ENCODE data around the gene PRKCE.

DNA sequence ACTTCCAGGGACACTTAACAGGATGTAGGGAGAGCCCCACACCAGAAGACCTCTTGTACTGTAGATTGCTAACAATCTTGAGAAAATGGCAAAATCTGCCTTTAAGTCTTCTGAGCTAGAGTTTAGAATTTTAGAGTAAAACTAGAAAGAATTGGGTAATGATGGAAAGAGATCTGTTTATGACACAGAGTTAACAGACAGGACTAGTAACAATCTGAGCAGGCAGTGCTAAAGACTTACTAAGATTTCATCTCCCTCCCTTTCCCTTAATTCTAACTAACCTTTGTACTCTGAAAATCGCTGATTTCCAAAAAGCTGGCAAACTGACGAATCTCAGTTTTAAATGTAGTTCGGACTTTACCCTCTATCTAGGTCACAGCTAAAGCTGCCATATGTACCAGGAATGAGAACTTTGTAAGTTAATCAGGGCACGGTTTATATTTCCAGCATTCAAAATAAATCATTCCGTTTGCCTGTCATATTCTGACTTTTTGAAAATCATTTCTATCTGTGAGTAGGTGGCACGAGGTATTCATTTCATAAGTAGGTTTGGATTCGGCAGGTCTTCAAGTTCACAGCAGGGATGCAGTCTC, 389.2 kb downstream of the PRKCE start:
- TF ChIP-seq, protein P1, sequence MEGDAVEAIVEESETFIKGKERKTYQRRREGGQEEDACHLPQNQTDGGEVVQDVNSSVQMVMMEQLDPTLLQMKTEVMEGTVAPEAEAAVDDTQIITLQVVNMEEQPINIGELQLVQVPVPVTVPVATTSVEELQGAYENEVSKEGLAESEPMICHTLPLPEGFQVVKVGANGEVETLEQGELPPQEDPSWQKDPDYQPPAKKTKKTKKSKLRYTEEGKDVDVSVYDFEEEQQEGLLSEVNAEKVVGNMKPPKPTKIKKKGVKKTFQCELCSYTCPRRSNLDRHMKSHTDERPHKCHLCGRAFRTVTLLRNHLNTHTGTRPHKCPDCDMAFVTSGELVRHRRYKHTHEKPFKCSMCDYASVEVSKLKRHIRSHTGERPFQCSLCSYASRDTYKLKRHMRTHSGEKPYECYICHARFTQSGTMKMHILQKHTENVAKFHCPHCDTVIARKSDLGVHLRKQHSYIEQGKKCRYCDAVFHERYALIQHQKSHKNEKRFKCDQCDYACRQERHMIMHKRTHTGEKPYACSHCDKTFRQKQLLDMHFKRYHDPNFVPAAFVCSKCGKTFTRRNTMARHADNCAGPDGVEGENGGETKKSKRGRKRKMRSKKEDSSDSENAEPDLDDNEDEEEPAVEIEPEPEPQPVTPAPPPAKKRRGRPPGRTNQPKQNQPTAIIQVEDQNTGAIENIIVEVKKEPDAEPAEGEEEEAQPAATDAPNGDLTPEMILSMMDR (conservative IDR thresholded peaks at IDR 0.05; ENCODE audit: low read length), result no peak
- no peak for TF ChIP-seq EZH2phosphoT487 (IDR thresholded peaks at IDR 0.05; ENCODE audit: borderline replicate concordance, low read depth, low read length)

Measured in OCI-LY7 (cell line).